ENCODE data around the gene CDAN1. TPM values are rescaled to one million over a fixed set of nuclear protein-coding genes. Genes with fewer than 3 reads are reported as not detected.

Gene CDAN1
- total RNA-seq, 1 experiment from 2014 or later: 16.4 TPM

DNA sequence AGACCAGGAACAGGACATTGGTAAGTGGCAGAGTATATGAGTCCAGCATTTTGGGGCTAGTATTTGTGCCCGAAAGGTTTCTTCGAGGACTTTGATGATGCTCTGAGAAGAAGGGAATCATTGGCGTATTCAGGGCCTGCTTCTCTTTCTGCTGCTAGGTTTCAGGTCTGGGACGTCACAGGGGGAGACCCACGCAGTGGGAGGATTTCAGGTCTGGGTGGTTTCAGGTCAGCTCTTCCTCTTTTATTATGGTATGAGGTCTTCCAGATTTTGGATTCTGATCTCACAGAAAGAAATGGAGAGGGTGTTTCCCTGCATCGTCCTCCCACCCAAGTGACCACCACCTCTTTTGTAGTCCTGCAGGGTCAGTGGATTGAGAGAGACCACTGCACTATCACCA lies 62.5 kb downstream of the CDAN1 start:
- TF ChIP-seq USF1 (CRISPR knock-in tag; IDR thresholded peaks at IDR 0.05) (no peak), ZNF671 (CRISPR knock-in tag; IDR thresholded peaks at IDR 0.05) (no peak), ETV6 (CRISPR knock-in tag; IDR thresholded peaks at IDR 0.05) (no peak), E2F4 (CRISPR knock-in tag; IDR thresholded peaks at IDR 0.05; ENCODE audit: borderline replicate concordance, low read depth) (no peak), ATF1 (CRISPR knock-in tag; IDR thresholded peaks at IDR 0.05) (no peak), NFE2L1 (CRISPR knock-in tag; IDR thresholded peaks at IDR 0.05) (no peak)
- TF ChIP-seq, protein P1, sequence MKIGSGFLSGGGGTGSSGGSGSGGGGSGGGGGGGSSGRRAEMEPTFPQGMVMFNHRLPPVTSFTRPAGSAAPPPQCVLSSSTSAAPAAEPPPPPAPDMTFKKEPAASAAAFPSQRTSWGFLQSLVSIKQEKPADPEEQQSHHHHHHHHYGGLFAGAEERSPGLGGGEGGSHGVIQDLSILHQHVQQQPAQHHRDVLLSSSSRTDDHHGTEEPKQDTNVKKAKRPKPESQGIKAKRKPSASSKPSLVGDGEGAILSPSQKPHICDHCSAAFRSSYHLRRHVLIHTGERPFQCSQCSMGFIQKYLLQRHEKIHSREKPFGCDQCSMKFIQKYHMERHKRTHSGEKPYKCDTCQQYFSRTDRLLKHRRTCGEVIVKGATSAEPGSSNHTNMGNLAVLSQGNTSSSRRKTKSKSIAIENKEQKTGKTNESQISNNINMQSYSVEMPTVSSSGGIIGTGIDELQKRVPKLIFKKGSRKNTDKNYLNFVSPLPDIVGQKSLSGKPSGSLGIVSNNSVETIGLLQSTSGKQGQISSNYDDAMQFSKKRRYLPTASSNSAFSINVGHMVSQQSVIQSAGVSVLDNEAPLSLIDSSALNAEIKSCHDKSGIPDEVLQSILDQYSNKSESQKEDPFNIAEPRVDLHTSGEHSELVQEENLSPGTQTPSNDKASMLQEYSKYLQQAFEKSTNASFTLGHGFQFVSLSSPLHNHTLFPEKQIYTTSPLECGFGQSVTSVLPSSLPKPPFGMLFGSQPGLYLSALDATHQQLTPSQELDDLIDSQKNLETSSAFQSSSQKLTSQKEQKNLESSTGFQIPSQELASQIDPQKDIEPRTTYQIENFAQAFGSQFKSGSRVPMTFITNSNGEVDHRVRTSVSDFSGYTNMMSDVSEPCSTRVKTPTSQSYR (CRISPR knock-in tag; IDR thresholded peaks at IDR 0.05): no peak
- CTCF ChIA-PET: no interaction called here
- Mint-ChIP-seq H3K4me3 (no peak overlapping the region), H3K9me3 (no peaks in the 10 kb centered on the region), H3K27me3 (ENCODE audit: low read depth) (no peaks in the 10 kb centered on the region), H3K27ac (no peak overlapping the region), H3K36me3 (no peaks in the 10 kb centered on the region; the same call in 1 of the 2 replicates), H3K4me1 (peaks cover 17% of the 10 kb centered on the region)
- ATAC-seq (no peak), DNase-seq (ENCODE audit: low spot score) (no peak)
- POLR2A ChIA-PET: no interaction called here

Other genes starting within 250 kb of the CDAN1 start
- 54.5 to 59.4 TPM (median 58.2 TPM) in 3 replicates for gene ZNF106, start 246.0 kb downstream of the CDAN1 start, total RNA-seq (2021)
- 58.2 to 68.3 TPM (median 63.7 TPM) in 3 replicates for gene SNAP23, start 241.5 kb downstream of the CDAN1 start, total RNA-seq (2021)
- 11.5 to 14.3 TPM (median 13.3 TPM) in 3 replicates for gene LRRC57, start 188.3 kb downstream of the CDAN1 start, total RNA-seq (2021)
- gene HAUS2, start 188.3 kb downstream of the CDAN1 start, total RNA-seq (2021): 17.9 to 23.2 TPM (median 20.0 TPM) in 3 replicates
- 5.7 to 6.6 TPM (median 6.2 TPM) in 3 replicates for gene STARD9, start 161.5 kb downstream of the CDAN1 start, total RNA-seq (2021)
- 18.6 to 21.9 TPM (median 21.5 TPM) in 3 replicates for gene TTBK2, start 183.7 kb upstream of the CDAN1 start, total RNA-seq (2021)